ENCODE results near the gene OR9Q1. TPM values are rescaled to one million over a fixed set of nuclear protein-coding genes. Genes with fewer than 3 reads are reported as not detected.
"Not testable (repeated sequence)": the region's sequence is repeated elsewhere in the genome, so short reads cannot be mapped to it uniquely, and the experiment has no call there.

Gene OR9Q1
- polyA plus RNA-seq: not detected

GRCh38 chr11:58023435-58023931, at the start of gene OR9Q1:
OR9Q1 (plus strand) TSS chr11:58023881; CDS start chr11:58179445, 155,564 bp downstream.
- no peak within 1 kb of the TSS for H3K27ac Mint-ChIP-seq
- H3K4me3 Mint-ChIP-seq: no peak within 1 kb of the TSS
- H3K27me3 Mint-ChIP-seq: peaks cover 3% of the 10 kb centered on the region
- no peaks in the 10 kb centered on the region for H3K4me1 Mint-ChIP-seq
- H3K36me3 Mint-ChIP-seq: no peaks in the 10 kb centered on the region
- H3K9me3 Mint-ChIP-seq: no peaks in the 10 kb centered on the region

- Mint-ChIP-seq H3K4me1 (no peaks in the 10 kb centered on the region), H3K4me3 (no peak overlapping the region), H3K27ac (no peak overlapping the region), H3K9me3 (peaks cover 2 to 9% (median 5%) of the 10 kb centered on the region in 3 donors), H3K27me3 (no peaks in the 10 kb centered on the region), H3K36me3 (peaks cover 2% of the 10 kb centered on the region)
Observed at GRCh38 chr11:57974132-57974531, 49.5 kb upstream of the OR9Q1 start.

- peaks cover 2 to 9% (median 5%) of the 10 kb centered on the region in 3 donors for H3K9me3 Mint-ChIP-seq
- no peak overlapping the region for H3K4me3 Mint-ChIP-seq
- no peak overlapping the region for H3K27ac Mint-ChIP-seq
- peaks cover 2% of the 10 kb centered on the region for H3K36me3 Mint-ChIP-seq
- H3K4me1 Mint-ChIP-seq: no peaks in the 10 kb centered on the region
- H3K27me3 Mint-ChIP-seq: no peaks in the 10 kb centered on the region
Observed at GRCh38 chr11:57974848-57975601, 48.7 kb upstream of the OR9Q1 start.

GRCh38 chr11:57977709-57978108, 46.0 kb upstream of the OR9Q1 start:
- Mint-ChIP-seq H3K27me3 (peaks cover 3% of the 10 kb centered on the region), H3K9me3 (peaks cover 4 to 5% (median 5%) of the 10 kb centered on the region in 3 donors), H3K4me1 (no peaks in the 10 kb centered on the region), H3K27ac (no peak overlapping the region), H3K36me3 (peaks cover 2% of the 10 kb centered on the region), H3K4me3 (no peak overlapping the region)

GRCh38 chr11:57978686-57979531, 44.8 kb upstream of the OR9Q1 start:
- peaks cover 0 to 1% (median 0%) of the 10 kb centered on the region in 3 donors for H3K4me1 Mint-ChIP-seq

GRCh38 chr11:57979532-57980079, 44.1 kb upstream of the OR9Q1 start:
- no peak overlapping the region for H3K27ac Mint-ChIP-seq
- no peak overlapping the region for H3K4me3 Mint-ChIP-seq
- H3K27me3 Mint-ChIP-seq: peaks cover 4% of the 10 kb centered on the region
- H3K9me3 Mint-ChIP-seq: peaks cover 1 to 5% (median 5%) of the 10 kb centered on the region in 3 donors
- H3K36me3 Mint-ChIP-seq: peaks cover 2% of the 10 kb centered on the region
- peaks cover 0 to 1% (median 0%) of the 10 kb centered on the region in 3 donors for H3K4me1 Mint-ChIP-seq

More at GRCh38 chr11:57978686-57979531, 44.8 kb upstream of the OR9Q1 start:
- H3K36me3 Mint-ChIP-seq: peaks cover 2% of the 10 kb centered on the region
- peaks cover 1 to 5% (median 5%) of the 10 kb centered on the region in 3 donors for H3K9me3 Mint-ChIP-seq
- peaks cover 3% of the 10 kb centered on the region for H3K27me3 Mint-ChIP-seq
- H3K27ac Mint-ChIP-seq: no peak overlapping the region
- H3K4me3 Mint-ChIP-seq: no peak overlapping the region

- H3K27ac Mint-ChIP-seq: no peak overlapping the region
- peaks cover 4% of the 10 kb centered on the region for H3K27me3 Mint-ChIP-seq
- peaks cover 2% of the 10 kb centered on the region for H3K36me3 Mint-ChIP-seq
- H3K4me1 Mint-ChIP-seq: peaks cover 0 to 1% (median 0%) of the 10 kb centered on the region in 3 donors
- H3K4me3 Mint-ChIP-seq: no peak overlapping the region
- peaks cover 1 to 5% (median 5%) of the 10 kb centered on the region in 3 donors for H3K9me3 Mint-ChIP-seq
Observed at GRCh38 chr11:57980201-57980600, 43.5 kb upstream of the OR9Q1 start.

GRCh38 chr11:57981536-57981935, 42.1 kb upstream of the OR9Q1 start:
- peaks cover 4% of the 10 kb centered on the region for H3K27me3 Mint-ChIP-seq
- no peak overlapping the region for H3K4me3 Mint-ChIP-seq
- H3K27ac Mint-ChIP-seq: no peak overlapping the region
- H3K36me3 Mint-ChIP-seq: peaks cover 2% of the 10 kb centered on the region
- peaks cover 0 to 3% (median 1%) of the 10 kb centered on the region in 3 donors for H3K9me3 Mint-ChIP-seq
- peaks cover 0 to 1% (median 0%) of the 10 kb centered on the region in 3 donors for H3K4me1 Mint-ChIP-seq

GRCh38 chr11:57982776-57983175, 40.9 kb upstream of the OR9Q1 start:
- no peak overlapping the region for H3K27ac Mint-ChIP-seq
- H3K9me3 Mint-ChIP-seq: peaks cover 0 to 3% (median 1%) of the 10 kb centered on the region in 3 donors
- peaks cover 0 to 1% (median 0%) of the 10 kb centered on the region in 3 donors for H3K4me1 Mint-ChIP-seq
- no peak overlapping the region for H3K4me3 Mint-ChIP-seq
- peaks cover 2% of the 10 kb centered on the region for H3K36me3 Mint-ChIP-seq
- H3K27me3 Mint-ChIP-seq: peaks cover 4% of the 10 kb centered on the region

- Mint-ChIP-seq H3K36me3 (peaks cover 1% of the 10 kb centered on the region), H3K27ac (no peak overlapping the region), H3K4me3 (no peak overlapping the region), H3K27me3 (peaks cover 4% of the 10 kb centered on the region), H3K9me3 (peaks cover 0 to 5% (median 4%) of the 10 kb centered on the region in 3 donors), H3K4me1 (peaks cover 0 to 1% (median 0%) of the 10 kb centered on the region in 3 donors)
Observed at GRCh38 chr11:57983191-57983590, 40.5 kb upstream of the OR9Q1 start.

GRCh38 chr11:57999523-57999922, 24.2 kb upstream of the OR9Q1 start:
- not testable (repeated sequence) for H3K36me3 Mint-ChIP-seq, H3K27ac Mint-ChIP-seq, H3K9me3 Mint-ChIP-seq, H3K4me3 Mint-ChIP-seq, H3K27me3 Mint-ChIP-seq, H3K4me1 Mint-ChIP-seq

GRCh38 chr11:58000021-58000420, 23.7 kb upstream of the OR9Q1 start:
- H3K27me3 Mint-ChIP-seq: peaks cover 11% of the 10 kb centered on the region
- H3K4me3 Mint-ChIP-seq, H3K9me3 Mint-ChIP-seq, H3K36me3 Mint-ChIP-seq, H3K4me1 Mint-ChIP-seq, H3K27ac Mint-ChIP-seq: not testable (repeated sequence)

GRCh38 chr11:58000699-58001098, 23.0 kb upstream of the OR9Q1 start:
- H3K27me3 Mint-ChIP-seq: peaks cover 11% of the 10 kb centered on the region
- no peaks in the 10 kb centered on the region for H3K9me3 Mint-ChIP-seq
- H3K4me1 Mint-ChIP-seq: no peaks in the 10 kb centered on the region
- no peak overlapping the region for H3K27ac Mint-ChIP-seq
- H3K4me3 Mint-ChIP-seq: no peak overlapping the region
- no peaks in the 10 kb centered on the region for H3K36me3 Mint-ChIP-seq

- no peak overlapping the region for H3K27ac Mint-ChIP-seq
- no peak overlapping the region for H3K4me3 Mint-ChIP-seq
- H3K27me3 Mint-ChIP-seq: peaks cover 14% of the 10 kb centered on the region
- no peaks in the 10 kb centered on the region for H3K4me1 Mint-ChIP-seq
- peaks cover 1% of the 10 kb centered on the region for H3K36me3 Mint-ChIP-seq
- H3K9me3 Mint-ChIP-seq: no peaks in the 10 kb centered on the region
Observed at GRCh38 chr11:58003036-58003435, 20.6 kb upstream of the OR9Q1 start.

- no peak overlapping the region for H3K27ac Mint-ChIP-seq
- H3K4me3 Mint-ChIP-seq: no peak overlapping the region
- H3K27me3 Mint-ChIP-seq: peaks cover 14% of the 10 kb centered on the region
- peaks cover 1% of the 10 kb centered on the region for H3K36me3 Mint-ChIP-seq
- H3K4me1 Mint-ChIP-seq: no peaks in the 10 kb centered on the region
- H3K9me3 Mint-ChIP-seq: no peaks in the 10 kb centered on the region
Observed at GRCh38 chr11:58003591-58003990, 20.1 kb upstream of the OR9Q1 start.

Data from IgD-negative memory B cell (primary cell).